Endothelial cell of umbilical vein (primary cell): ENCODE measurements around the gene MRPS18B. TPM values are rescaled to one million over a fixed set of nuclear protein-coding genes. Genes with fewer than 3 reads are reported as not detected.
A peak's percentile ranks its signal among the peaks of the same experiment; 100 is the strongest.

Experiments
- BruUV-seq: library from RNA; stranded (reverse); fragments of 400-500 nt; replicated peaks from 2 replicates; lab custom pipeline; 2021; lab: Mats Ljungman, UMichigan
- CTCF ChIA-PET: fragments of 300-600, 350-600 bp; sonication (Branson Sonifier 250); formaldehyde crosslinking; loops from one replicate; lab custom pipeline; 2021; ENCODE audit warnings: antibody characterized with exemption, inconsistent platforms; lab: Charles Lee
- POLR2A ChIA-PET: fragments of 300-600, 350-600 bp; sonication (Branson Sonifier 250); formaldehyde crosslinking; loops from one replicate; lab custom pipeline; 2021; ENCODE audit warnings: antibody characterized with exemption, inconsistent platforms; lab: Charles Lee
- DNase-seq: peaks from one replicate; pipeline ENCODE4 v3.0.0-alpha.2; 2011; ENCODE audit warnings: low read depth, low spot score
- FAIRE-seq: peaks from 2 replicates; lab custom pipeline; 2011; peaks lifted over from hg19 to GRCh38; lab: Jason Lieb, UNC
- H2AFZ ChIP-seq: 2 replicates; pipeline ENCODE4 v1.6.0; 2012; ENCODE audit warnings: low read depth, low read length, control low read depth, inconsistent platforms
- H3K27ac ChIP-seq: 2 replicates; pipeline ENCODE4 v1.5.1; 2011; ENCODE audit warnings: low read depth, mild to moderate bottlenecking, control low read depth, low read length, moderate library complexity; ENCODE audit not compliant: insufficient read depth
- H3K27me3 ChIP-seq, 2 experiments: 2 replicates each; pipeline versions ENCODE4 v1.6.0 to v1.6.1; 2011; ENCODE audit warnings: low read length in 2 of 2, mixed read lengths in 1 of 2; ENCODE audit not compliant: control insufficient read depth in 2 of 2, insufficient read depth in 2 of 2
- H3K36me3 ChIP-seq, 2 experiments: 2 replicates in 1 of 2; 3 replicates in 1 of 2; pipeline ENCODE4 v1.5.1; 2011; ENCODE audit warnings: low read length in 2 of 2, mild to moderate bottlenecking in 1 of 2, moderate library complexity in 1 of 2; ENCODE audit not compliant: control insufficient read depth in 2 of 2, insufficient read depth in 2 of 2; ENCODE audit errors: extremely low read depth in 1 of 2
- H3K4me1 ChIP-seq: 3 replicates; pipeline ENCODE4 v1.5.1; 2011; ENCODE audit warnings: mild to moderate bottlenecking, low read length; ENCODE audit not compliant: control insufficient read depth, insufficient read depth; ENCODE audit errors: extremely low read depth
- H3K4me2 ChIP-seq: 2 replicates; pipeline ENCODE4 v1.6.1; 2011; ENCODE audit warnings: low read length, control low read depth, mixed read lengths; ENCODE audit not compliant: insufficient read depth
- H3K4me3 ChIP-seq, 3 experiments: fragments of 200-600 bp in 1 of 3; sonication (generic), shearing (Covaris generic) in 1 of 3; replicated peaks in 1 of 3; 2 replicates each; pipeline ENCODE4 v1.5.1; 2011 to 2016; ENCODE audit warnings: control low read depth in 3 of 3, low read length in 3 of 3, mild to moderate bottlenecking in 2 of 3, inconsistent platforms in 1 of 3, low read depth in 1 of 3, moderate library complexity in 1 of 3; ENCODE audit not compliant: insufficient read depth in 1 of 3
- H3K79me2 ChIP-seq: 2 replicates; pipeline ENCODE4 v1.6.0; 2012; ENCODE audit warnings: low read length, inconsistent platforms; ENCODE audit not compliant: control insufficient read depth, insufficient read depth
- H3K9ac ChIP-seq: replicated peaks from 2 replicates; pipeline ENCODE3; 2011; ENCODE audit warnings: low read length, control low read depth; ENCODE audit not compliant: insufficient read depth; ENCODE audit errors: extremely low read depth
- H3K9me1 ChIP-seq: replicated peaks from 3 replicates; pipeline ENCODE4 v1.6.0; 2011; ENCODE audit warnings: mild to moderate bottlenecking, low read length; ENCODE audit not compliant: control insufficient read depth, insufficient read depth; ENCODE audit errors: extremely low read depth
- H3K9me3 ChIP-seq: replicated peaks from 2 replicates; pipeline ENCODE4 v1.5.1; 2012; ENCODE audit warnings: low read length, inconsistent platforms; ENCODE audit not compliant: control insufficient read depth, insufficient read depth
- H4K20me1 ChIP-seq: replicated peaks from 2 replicates; pipeline ENCODE3; 2011; ENCODE audit warnings: mild to moderate bottlenecking, low read length; ENCODE audit not compliant: control insufficient read depth, insufficient read depth; ENCODE audit errors: extremely low read depth
- CTCF ChIP-seq, 2 donors: IDR thresholded peaks; 1 replicate in 1 of 2; 2 replicates in 1 of 2; pipeline ENCODE4 v1.5.1; 2011; ENCODE audit warnings: low read length in 2 of 2, mild to moderate bottlenecking in 2 of 2, moderate library complexity in 2 of 2, control low read depth in 1 of 2, inconsistent platforms in 1 of 2, low read depth in 1 of 2; ENCODE audit not compliant: insufficient read depth in 1 of 2; ENCODE audit errors: extremely low read depth in 1 of 2
- EZH2 ChIP-seq: IDR thresholded peaks from 2 replicates; pipeline ENCODE4 v1.6.1; 2012; ENCODE audit warnings: borderline replicate concordance, low read depth, mild to moderate bottlenecking, moderate library complexity, low read length, inconsistent platforms; ENCODE audit not compliant: severe bottlenecking
- FOS ChIP-seq: IDR thresholded peaks from 2 replicates; pipeline ENCODE4 v1.6.1; 2011; ENCODE audit warnings: mild to moderate bottlenecking, low read length, moderate library complexity, borderline replicate concordance; ENCODE audit not compliant: insufficient read depth
- GATA2 ChIP-seq: IDR thresholded peaks from 2 replicates; pipeline ENCODE4 v1.7.0; 2011; ENCODE audit warnings: low read depth, mild to moderate bottlenecking, moderate library complexity, mixed read lengths, low read length; ENCODE audit not compliant: insufficient read length, insufficient read depth
- JUN ChIP-seq: IDR thresholded peaks from 2 replicates; pipeline ENCODE4 v1.6.1; 2011; ENCODE audit warnings: borderline replicate concordance, low read depth; ENCODE audit not compliant: insufficient read length, insufficient read depth
- MYC ChIP-seq: IDR thresholded peaks from one replicate; pipeline ENCODE4 v1.6.1; 2011; ENCODE audit warnings: mild to moderate bottlenecking, low read depth, low read length
- POLR2A ChIP-seq: IDR thresholded peaks from 2 replicates; pipeline ENCODE4 v1.6.1; 2012; ENCODE audit warnings: low read depth, mild to moderate bottlenecking, control low read depth, low read length
- POLR2AphosphoS5 ChIP-seq: IDR thresholded peaks from 2 replicates; pipeline ENCODE4 v1.6.1; 2012; ENCODE audit warnings: low read depth, mild to moderate bottlenecking, control low read depth, low read length, moderate library complexity; ENCODE audit not compliant: insufficient read depth
- dilution Hi-C: fragments of 300-500 bp; cut with MboI; formaldehyde crosslinking; loops from one replicate; pipeline ENCODE4 v1.15.0; 2019; ENCODE audit warnings: low sequenced_read_pairs; ENCODE audit not compliant: extremely low pct_ligation_motif_present
- intact Hi-C: fragments of 100-400 bp; cut with micrococcal nuclease; formaldehyde crosslinking; loops from one replicate; pipeline ENCODE4 v1.10.0; 2022
- polyA plus RNA-seq, 4 experiments: library from polyadenylated mRNA; depleted of rRNA in 3 of 4; stranded (reverse) in 3 of 4; unstranded in 1 of 4; fragments of >200 nt; gene quantifications; 2 replicates each; pipeline versions ENCODE4 v1.2.1 to v1.2.3, GENCODE V29; 2011 to 2012; ENCODE audit warnings: missing spikeins in 1 of 4
- total RNA-seq: library from RNA; stranded (reverse); gene quantifications from 2 replicates; pipeline ENCODE4 v1.2.3, GENCODE V29; 2021
- TF ChIP-seq, protein P1 (sequence below): IDR thresholded peaks from 2 replicates; pipeline ENCODE4 v1.6.1; 2011; ENCODE audit not compliant: insufficient read depth, insufficient read length

MRPS18B gene
- total and polyA plus RNA-seq, 2 donors (not counting 3 experiments of a cell fraction or from before 2014, with no cell fraction given), result 32.6 to 49.1 TPM

- CTCF ChIA-PET, result interaction anchor here (1.6 kb wide), 1 partner anchor 114 kb away, joined by 17 read pairs; no protein-coding TSS in a partner anchor
- dilution Hi-C loops, result no loop called here
Observed at GRCh38 chr6:30616811-30617564, 652 bp upstream of the MRPS18B start, which contains the start of gene PPP1R10. TSS of gene PPP1R10 (minus strand) at chr6:30617243. CDS start at chr6:30609944, 7,299 bp downstream.

More at GRCh38 chr6:30616811-30617564, 652 bp upstream of the MRPS18B start, which contains the start of gene PPP1R10:
- intact Hi-C loops, result loop anchor here (1.0 kb wide), 4 partner anchors 30 to 100 kb away; partner anchors contain the start of genes ABCF1, C6orf136, GNL1 and MDC1
- H3K9ac ChIP-seq, result peak within 1 kb of the TSS; percentile 99
- H4K20me1 ChIP-seq, result no peaks in the 10 kb centered on the region
- no peaks in the 10 kb centered on the region for H3K9me3 ChIP-seq
- DNase-seq (peak; percentile 100), FAIRE-seq (peak; percentile 97)
- no peaks in the 10 kb centered on the region for H3K27me3 ChIP-seq
- POLR2A ChIA-PET, result interaction anchor here (0.7 kb wide), 1 partner anchor 21 kb away, joined by 3 read pairs; no protein-coding TSS in a partner anchor
- H3K4me1 ChIP-seq, result peaks cover 21% of the 10 kb centered on the region
- no peaks in the 10 kb centered on the region for H3K9me1 ChIP-seq
- TF ChIP-seq GATA2 (no peak), POLR2AphosphoS5 (peak; percentile 100), JUN (no peak), CTCF (IDR thresholded peaks at IDR 0.05; ENCODE audit: extremely low read depth in 1 of 2, insufficient read depth in 1 of 2, low read depth in 1 of 2, low read length in 2 of 2) (no peak), FOS (no peak), EZH2 (no peak), MYC (peak; percentile 30), POLR2A (peak; percentile 100)
- TF ChIP-seq, protein P1, sequence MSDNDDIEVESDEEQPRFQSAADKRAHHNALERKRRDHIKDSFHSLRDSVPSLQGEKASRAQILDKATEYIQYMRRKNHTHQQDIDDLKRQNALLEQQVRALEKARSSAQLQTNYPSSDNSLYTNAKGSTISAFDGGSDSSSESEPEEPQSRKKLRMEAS, result peak; percentile 45
- peak within 1 kb of the TSS; percentile 96 for H3K27ac ChIP-seq
- H3K36me3 ChIP-seq, result peaks cover 2 to 7% of the 10 kb centered on the region in 2 experiments
- H3K4me3 ChIP-seq, result peak within 1 kb of the TSS; percentile 51 to 84 (median 73)
- BruUV-seq, result TSS peak; percentile 68
- peak within 1 kb of the TSS; percentile 67 for H2AFZ ChIP-seq
- H3K79me2 ChIP-seq, result peaks cover 37% of the 10 kb centered on the region
- H3K4me2 ChIP-seq, result peak within 1 kb of the TSS; percentile 99
